Activated B cell treated with CpG ODN at 0.5 μM for 24 hours (primary cell): ENCODE results near the gene SVEP1. TPM values are rescaled to one million over a fixed set of nuclear protein-coding genes. Genes with fewer than 3 reads are reported as not detected.

ENCODE experiments used
- ATAC-seq: fragments of 200-7000 bp; cut with Tn5 transposase; one replicate; pipeline ENCODE4 v1.10.0; 2021; ENCODE audit warnings: low read depth, mild to moderate bottlenecking, moderate library complexity
- CTCF ChIA-PET: fragments of 350-600 bp; sonication (Branson Sonifier 250); formaldehyde crosslinking; loops from one replicate; lab custom pipeline; 2021; ENCODE audit warnings: antibody characterized with exemption; lab: Charles Lee
- POLR2A ChIA-PET: fragments of 350-600 bp; sonication (Branson Sonifier 250); formaldehyde crosslinking; loops from one replicate; lab custom pipeline; 2021; ENCODE audit warnings: antibody characterized with exemption; lab: Charles Lee
- DNase-seq: peaks from one replicate; pipeline ENCODE4 v3.0.0; 2022
- H3K27ac Mint-ChIP-seq: one replicate; pipeline ENCODE4 v1.8.0; 2020; ENCODE audit warnings: mixed read lengths
- H3K27me3 Mint-ChIP-seq: one replicate; pipeline ENCODE4 v1.8.0; 2021; ENCODE audit warnings: mixed read lengths
- H3K36me3 Mint-ChIP-seq: one replicate; pipeline ENCODE4 v1.8.0; 2021; ENCODE audit warnings: low read depth, mixed read lengths
- H3K4me1 Mint-ChIP-seq: one replicate; pipeline ENCODE4 v1.8.0; 2021; ENCODE audit warnings: mixed read lengths
- H3K4me3 Mint-ChIP-seq: one replicate; pipeline ENCODE4 v1.8.0; 2020; ENCODE audit warnings: mild to moderate bottlenecking, mixed read lengths
- H3K9me3 Mint-ChIP-seq: one replicate; pipeline ENCODE4 v1.8.0; 2020; ENCODE audit warnings: mixed read lengths
- CTCF ChIP-seq: fragments of 200-600 bp; IDR thresholded peaks from one replicate; pipeline ENCODE4 v1.8.0; 2022; ENCODE audit warnings: antibody characterized with exemption, mild to moderate bottlenecking
- intact Hi-C: fragments of 100-400 bp; cut with micrococcal nuclease; formaldehyde crosslinking; loops from one replicate; pipeline ENCODE4 v1.15.1; 2024
- total RNA-seq: library from RNA; stranded (reverse); gene quantifications from 2 replicates; pipeline ENCODE4 v1.2.3, GENCODE V29; 2022

Gene SVEP1
- total RNA-seq, 1 donor from 2014 or later = not detected

GRCh38 chr9:110476251-110476650 is 103.3 kb downstream of the SVEP1 start:
- DNase-seq (no peak), ATAC-seq (no peak)
- POLR2A ChIA-PET = no interaction called here
- H3K4me1 Mint-ChIP-seq = no peaks in the 10 kb centered on the region
- H3K36me3 Mint-ChIP-seq = no peaks in the 10 kb centered on the region
- peaks cover under 1% of the 10 kb centered on the region for H3K27me3 Mint-ChIP-seq
- no peak for TF ChIP-seq CTCF
- no peaks in the 10 kb centered on the region for H3K9me3 Mint-ChIP-seq
- intact Hi-C loops = no loop called here
- CTCF ChIA-PET = no interaction called here
- H3K4me3 Mint-ChIP-seq = no peak overlapping the region
- H3K27ac Mint-ChIP-seq = no peak overlapping the region

- CTCF ChIA-PET = no interaction called here
- POLR2A ChIA-PET = no interaction called here
- DNase-seq = no peak
- ATAC-seq = no peak
- TF ChIP-seq CTCF = no peak
- Mint-ChIP-seq H3K27me3 (peaks cover 10% of the 10 kb centered on the region), H3K4me1 (no peaks in the 10 kb centered on the region), H3K4me3 (no peak overlapping the region), H3K9me3 (no peaks in the 10 kb centered on the region), H3K36me3 (no peaks in the 10 kb centered on the region), H3K27ac (no peak overlapping the region)
- intact Hi-C loops = no loop called here
Measured at GRCh38 chr9:110472111-110472510, 107.4 kb downstream of the SVEP1 start.

GRCh38 chr9:110468950-110469349 is 110.6 kb downstream of the SVEP1 start:
- intact Hi-C loops = no loop called here
- no peak for ATAC-seq
- Mint-ChIP-seq H3K9me3 (no peaks in the 10 kb centered on the region), H3K27me3 (peaks cover 10% of the 10 kb centered on the region), H3K4me1 (no peaks in the 10 kb centered on the region), H3K4me3 (no peak overlapping the region), H3K27ac (no peak overlapping the region), H3K36me3 (no peaks in the 10 kb centered on the region)
- CTCF ChIA-PET = no interaction called here
- POLR2A ChIA-PET = no interaction called here
- no peak for TF ChIP-seq CTCF
- DNase-seq = no peak

GRCh38 chr9:110465190-110465589 is 114.4 kb downstream of the SVEP1 start:
- H3K9me3 Mint-ChIP-seq = no peaks in the 10 kb centered on the region
- DNase-seq = no peak
- no peaks in the 10 kb centered on the region for H3K36me3 Mint-ChIP-seq
- H3K27me3 Mint-ChIP-seq = peaks cover 6% of the 10 kb centered on the region
- POLR2A ChIA-PET = no interaction called here
- CTCF ChIA-PET = no interaction called here
- no peak for TF ChIP-seq CTCF
- intact Hi-C loops = no loop called here
- no peaks in the 10 kb centered on the region for H3K4me1 Mint-ChIP-seq
- ATAC-seq = no peak
- no peak overlapping the region for H3K27ac Mint-ChIP-seq
- H3K4me3 Mint-ChIP-seq = no peak overlapping the region

GRCh38 chr9:110464321-110464720 is 115.2 kb downstream of the SVEP1 start:
- H3K4me3 Mint-ChIP-seq = no peak overlapping the region
- CTCF ChIA-PET = no interaction called here
- no peaks in the 10 kb centered on the region for H3K9me3 Mint-ChIP-seq
- H3K4me1 Mint-ChIP-seq = no peaks in the 10 kb centered on the region
- no peaks in the 10 kb centered on the region for H3K27me3 Mint-ChIP-seq
- POLR2A ChIA-PET = no interaction called here
- no peak overlapping the region for H3K27ac Mint-ChIP-seq
- H3K36me3 Mint-ChIP-seq = no peaks in the 10 kb centered on the region
- DNase-seq (no peak), ATAC-seq (no peak)
- no peak for TF ChIP-seq CTCF
- intact Hi-C loops = no loop called here
